RPMI8226 (cell line): ENCODE data around the gene CLRN2.
"Not testable (repeated sequence)": the region's sequence is repeated elsewhere in the genome, so short reads cannot be mapped to it uniquely, and the experiment has no call there.

ENCODE experiments used
- DNase-seq: peaks from one replicate; pipeline ENCODE4 v3.0.0-alpha.2; 2015

CLRN2 gene

GRCh38 chr4:17546222-17546621 is 31.3 kb downstream of the CLRN2 start:
- no peak for DNase-seq

- no peak for DNase-seq
Measured at GRCh38 chr4:17546678-17547077, 31.7 kb downstream of the CLRN2 start.

GRCh38 chr4:17550549-17550948 is 35.6 kb downstream of the CLRN2 start:
- peak; percentile 62 for DNase-seq

- peak; percentile 60 for DNase-seq
Measured at GRCh38 chr4:17552427-17552826, 37.5 kb downstream of the CLRN2 start.

GRCh38 chr4:17554568-17554967 is 39.6 kb downstream of the CLRN2 start:
- no peak for DNase-seq

GRCh38 chr4:17556498-17556897 is 41.5 kb downstream of the CLRN2 start:
- DNase-seq, result no peak

GRCh38 chr4:17557880-17558279 is 42.9 kb downstream of the CLRN2 start:
- no peak for DNase-seq

GRCh38 chr4:17558941-17559708 is 44.2 kb downstream of the CLRN2 start:
- DNase-seq, result no peak

- DNase-seq, result no peak
Measured at GRCh38 chr4:17559709-17560048, 44.7 kb downstream of the CLRN2 start.

- no peak for DNase-seq
Measured at GRCh38 chr4:17560065-17560673, 45.2 kb downstream of the CLRN2 start.

GRCh38 chr4:17561195-17561909 is 46.4 kb downstream of the CLRN2 start:
- no peak for DNase-seq

GRCh38 chr4:17562157-17562556 is 47.2 kb downstream of the CLRN2 start:
- DNase-seq, result no peak

GRCh38 chr4:17565846-17566245 is 50.9 kb downstream of the CLRN2 start:
- no peak for DNase-seq

- no peak for DNase-seq
Measured at GRCh38 chr4:17567271-17567670, 52.3 kb downstream of the CLRN2 start.

GRCh38 chr4:17574206-17574605 is 59.2 kb downstream of the CLRN2 start:
- DNase-seq, result no peak

GRCh38 chr4:17575177-17575576 is 60.2 kb downstream of the CLRN2 start:
- not testable (repeated sequence) for DNase-seq
